Tibial nerve (tissue), 4 donors: ENCODE measurements around the gene GALNT12. TPM values are rescaled to one million over a fixed set of nuclear protein-coding genes. Genes with fewer than 3 reads are reported as not detected.

Source experiments
- DNase-seq, 2 donors: peaks; one replicate each; pipeline ENCODE4 v3.0.0-alpha.2; 2019; ENCODE audit warnings: low spot score in 2 of 2
- H3K27ac ChIP-seq, 4 donors: fragments of 200-600 bp; sonication (generic) in 3 of 4; one replicate each; pipeline ENCODE4 v1.5.1; 2017 to 2019; ENCODE audit warnings: mild to moderate bottlenecking in 1 of 4
- H3K27me3 ChIP-seq, 2 donors: fragments of 200-600 bp; sonication (generic) in 1 of 2; one replicate each; pipeline versions ENCODE4 v1.5.1 to v1.6.0; 2017 to 2019
- H3K36me3 ChIP-seq, 3 donors: fragments of 200-600 bp; sonication (generic); one replicate each; pipeline ENCODE4 v1.5.1; 2018 to 2019
- H3K4me1 ChIP-seq, 4 donors: fragments of 200-600 bp; sonication (generic) in 3 of 4; one replicate each; pipeline ENCODE4 v1.5.1; 2017 to 2019
- H3K4me3 ChIP-seq, 4 donors: fragments of 200-600 bp; sonication (generic) in 3 of 4; one replicate each; pipeline ENCODE4 v1.5.1; 2017 to 2019; ENCODE audit warnings: mild to moderate bottlenecking in 1 of 4, moderate library complexity in 1 of 4
- H3K9me3 ChIP-seq, 4 donors: fragments of 200-600 bp; sonication (generic) in 3 of 4; one replicate each; pipeline ENCODE4 v1.5.1; 2017 to 2019
- EP300 ChIP-seq, 2 donors: sonication (generic); formaldehyde crosslinking; IDR thresholded peaks; one replicate each; pipeline ENCODE4 v1.6.1; 2017; ENCODE audit warnings: antibody characterized with exemption in 2 of 2, mild to moderate bottlenecking in 1 of 2
- POLR2A ChIP-seq, 2 donors: fragments of 450-650 bp; IDR thresholded peaks; one replicate each; pipeline ENCODE4 v1.6.1; 2017; ENCODE audit warnings: antibody characterized with exemption in 2 of 2, mild to moderate bottlenecking in 2 of 2, moderate library complexity in 2 of 2
- WGBS, 2 donors: methylation state at CpG; one replicate each; pipeline ENCODE4 v1.1.5; 2018; 5-methylcytosine and 5-hydroxymethylcytosine counted together
- total RNA-seq, 4 donors: library from RNA; depleted of rRNA; stranded (reverse); fragments of >200 nt; gene quantifications; one replicate each; pipeline ENCODE4 v1.1.0, GENCODE V29; 2016
- TF ChIP-seq, protein P1 (sequence below), 5 experiments: fragments of 200-600 bp in 3 of 5; fragments of 450-650 bp in 2 of 5; sonication (generic) in 3 of 5; IDR thresholded peaks; one replicate each; pipeline ENCODE4 v1.5.1; 2016 to 2019; ENCODE audit warnings: antibody characterized with exemption in 5 of 5, mild to moderate bottlenecking in 3 of 5, moderate library complexity in 2 of 5

The GALNT12 gene
- total RNA-seq, 4 donors from 2014 or later: 1.8 to 6.0 (median 3.5) TPM

DNA sequence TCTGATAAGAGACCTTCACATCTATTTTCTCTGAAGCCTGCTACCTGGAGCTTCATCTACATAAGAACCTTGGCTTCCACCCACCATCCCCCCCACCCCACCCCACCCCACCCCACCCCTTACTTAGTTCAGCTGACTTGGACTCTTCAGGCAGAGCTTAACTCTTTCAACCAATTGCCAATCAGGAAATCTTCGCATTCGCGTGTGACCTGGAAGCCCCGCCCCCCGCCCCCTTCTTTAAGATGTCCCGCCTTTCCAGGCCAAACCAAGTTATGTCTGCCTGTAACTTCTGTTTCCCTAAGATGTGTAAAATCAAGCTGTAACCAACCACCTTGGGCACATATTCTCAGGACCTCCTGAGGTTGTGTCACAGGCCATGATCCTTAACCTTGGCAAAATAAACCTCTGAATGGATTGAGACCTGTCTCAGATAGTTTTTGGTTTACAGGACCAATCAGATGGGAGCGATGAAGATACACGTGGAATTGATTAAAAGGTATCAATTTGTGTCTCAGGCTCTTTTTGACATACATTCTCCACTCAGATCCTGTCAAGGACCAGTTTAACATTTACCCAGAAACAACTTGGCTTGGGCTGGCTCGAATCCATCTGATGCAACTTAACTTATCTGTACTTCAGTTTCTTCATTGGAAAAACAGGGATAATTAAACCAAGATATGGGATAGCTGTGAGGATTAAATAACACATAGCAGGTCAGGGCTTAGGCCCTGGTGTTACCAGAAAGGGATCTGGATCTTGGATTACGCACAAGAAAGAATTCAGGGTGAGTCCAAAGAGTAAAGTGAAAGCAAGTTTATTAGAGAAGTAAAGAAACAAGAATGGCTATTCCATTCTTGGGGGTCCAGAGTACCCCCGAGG is 43.6 kb downstream of the GALNT12 start:
- no peaks in the 10 kb centered on the region for H3K27me3 ChIP-seq
- peaks cover 0 to 15% (median 0%) of the 10 kb centered on the region in 4 donors for H3K4me1 ChIP-seq
- H3K36me3 ChIP-seq: no peaks in the 10 kb centered on the region
- no peaks in the 10 kb centered on the region for H3K9me3 ChIP-seq
- no peak for TF ChIP-seq EP300 (IDR thresholded peaks at IDR 0.05)
- TF ChIP-seq, protein P1, sequence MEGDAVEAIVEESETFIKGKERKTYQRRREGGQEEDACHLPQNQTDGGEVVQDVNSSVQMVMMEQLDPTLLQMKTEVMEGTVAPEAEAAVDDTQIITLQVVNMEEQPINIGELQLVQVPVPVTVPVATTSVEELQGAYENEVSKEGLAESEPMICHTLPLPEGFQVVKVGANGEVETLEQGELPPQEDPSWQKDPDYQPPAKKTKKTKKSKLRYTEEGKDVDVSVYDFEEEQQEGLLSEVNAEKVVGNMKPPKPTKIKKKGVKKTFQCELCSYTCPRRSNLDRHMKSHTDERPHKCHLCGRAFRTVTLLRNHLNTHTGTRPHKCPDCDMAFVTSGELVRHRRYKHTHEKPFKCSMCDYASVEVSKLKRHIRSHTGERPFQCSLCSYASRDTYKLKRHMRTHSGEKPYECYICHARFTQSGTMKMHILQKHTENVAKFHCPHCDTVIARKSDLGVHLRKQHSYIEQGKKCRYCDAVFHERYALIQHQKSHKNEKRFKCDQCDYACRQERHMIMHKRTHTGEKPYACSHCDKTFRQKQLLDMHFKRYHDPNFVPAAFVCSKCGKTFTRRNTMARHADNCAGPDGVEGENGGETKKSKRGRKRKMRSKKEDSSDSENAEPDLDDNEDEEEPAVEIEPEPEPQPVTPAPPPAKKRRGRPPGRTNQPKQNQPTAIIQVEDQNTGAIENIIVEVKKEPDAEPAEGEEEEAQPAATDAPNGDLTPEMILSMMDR (IDR thresholded peaks at IDR 0.05): no peak
- no peak for TF ChIP-seq POLR2A (IDR thresholded peaks at IDR 0.05)
- H3K4me3 ChIP-seq: no peak overlapping the region
- H3K27ac ChIP-seq: no peak overlapping the region
- no peak for DNase-seq
- WGBS, 2 donors: 88 to 90% methylated on average over 11 of the region's 11 CpGs

DNA sequence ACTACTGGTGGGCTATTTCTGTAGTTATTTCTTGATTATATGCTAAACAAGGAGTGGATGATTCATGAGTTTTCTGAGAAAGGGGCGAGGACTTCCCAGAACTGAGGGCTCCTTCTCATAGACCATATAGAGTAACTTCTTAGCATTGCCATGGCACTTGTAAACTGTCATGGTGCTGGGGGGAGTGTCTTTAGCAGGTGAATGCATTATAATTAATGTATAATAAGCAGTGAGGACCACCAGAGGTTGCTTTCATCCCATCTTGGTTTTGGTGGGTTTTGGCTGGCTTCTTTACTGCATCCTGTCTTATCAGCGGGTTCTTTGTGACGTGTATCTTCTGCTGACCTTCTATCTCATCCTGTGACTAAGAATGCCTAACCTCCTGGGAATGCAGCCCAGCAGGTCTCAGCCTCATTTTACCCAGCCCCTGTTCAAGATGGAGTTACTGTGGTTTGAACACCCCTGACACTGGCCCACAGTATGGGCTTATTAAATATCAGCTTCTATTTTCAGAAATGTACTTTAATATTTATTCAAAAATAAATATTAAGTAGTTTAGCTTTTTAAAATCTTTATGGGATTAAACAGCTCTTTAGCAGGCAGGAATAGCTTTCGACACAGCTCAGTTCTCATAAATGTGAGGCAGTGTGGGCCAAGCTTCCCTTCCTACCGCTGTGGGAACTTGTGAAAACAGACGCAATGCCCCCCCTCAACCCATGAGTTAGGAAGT is 44.4 kb downstream of the GALNT12 start:
- TF ChIP-seq, protein P1 (IDR thresholded peaks at IDR 0.05): no peak
- no peak for TF ChIP-seq POLR2A (IDR thresholded peaks at IDR 0.05)
- no peak for TF ChIP-seq EP300 (IDR thresholded peaks at IDR 0.05)
- no peaks in the 10 kb centered on the region for H3K9me3 ChIP-seq
- no peak for DNase-seq
- no peaks in the 10 kb centered on the region for H3K27me3 ChIP-seq
- no peak overlapping the region for H3K27ac ChIP-seq
- H3K4me1 ChIP-seq: peaks cover 0 to 16% (median 0%) of the 10 kb centered on the region in 4 donors
- H3K4me3 ChIP-seq: no peak overlapping the region
- WGBS, 2 donors: 84 to 87% methylated on average over 6 of the region's 6 CpGs
- H3K36me3 ChIP-seq: no peaks in the 10 kb centered on the region

DNA sequence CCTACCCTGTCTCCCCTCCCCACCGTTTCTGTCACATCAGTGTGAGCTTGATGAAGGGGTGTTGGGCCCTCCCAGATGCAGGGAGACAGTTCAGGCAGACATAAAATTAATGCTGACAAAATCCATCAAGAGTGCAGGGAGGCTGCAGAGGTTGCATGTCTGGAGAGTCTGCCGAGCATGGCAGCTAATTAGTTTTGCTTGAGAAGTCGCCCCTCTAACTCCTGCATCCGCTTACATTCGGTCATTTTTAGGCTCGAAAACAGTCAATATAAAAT is 44.9 kb downstream of the GALNT12 start:
- Histone ChIP-seq H3K27me3 (no peaks in the 10 kb centered on the region), H3K9me3 (no peaks in the 10 kb centered on the region), H3K36me3 (no peaks in the 10 kb centered on the region), H3K4me1 (peaks cover 0 to 21% (median 0%) of the 10 kb centered on the region in 4 donors), H3K4me3 (no peak overlapping the region), H3K27ac (no peak overlapping the region)
- WGBS, 2 donors: 77 to 80% methylated on average over 6 of the region's 6 CpGs
- no peak for DNase-seq
- TF ChIP-seq POLR2A (IDR thresholded peaks at IDR 0.05): no peak
- no peak for TF ChIP-seq EP300 (IDR thresholded peaks at IDR 0.05)
- TF ChIP-seq, protein P1 (IDR thresholded peaks at IDR 0.05): no peak

DNA sequence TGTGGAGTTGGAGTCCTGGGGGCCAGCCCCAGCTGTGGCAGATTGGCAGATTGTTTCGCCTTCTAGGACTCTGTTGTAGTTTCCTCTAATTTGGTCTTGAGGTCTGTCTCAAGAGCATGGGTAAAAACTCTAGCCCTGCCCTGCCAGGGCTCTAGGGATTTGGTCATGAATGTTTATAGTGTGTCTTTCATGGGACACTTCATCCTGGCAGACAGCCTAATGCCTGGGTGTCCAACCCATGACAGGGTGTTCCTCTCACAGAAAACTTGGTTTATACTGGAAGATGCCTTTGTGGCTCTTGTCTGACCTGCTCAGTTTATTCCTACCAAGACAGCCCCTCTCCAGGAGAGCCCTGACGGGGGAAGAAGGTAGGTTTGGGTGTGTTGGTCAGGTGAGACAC is 45.5 kb downstream of the GALNT12 start:
- no peak for DNase-seq
- Histone ChIP-seq H3K36me3 (no peaks in the 10 kb centered on the region), H3K9me3 (no peaks in the 10 kb centered on the region), H3K4me3 (no peak overlapping the region), H3K27me3 (no peaks in the 10 kb centered on the region), H3K4me1 (peaks cover 0 to 20% (median 0%) of the 10 kb centered on the region in 4 donors), H3K27ac (no peak overlapping the region)
- 88 to 96% methylated on average over 2 of the region's 2 CpGs for WGBS, 2 donors
- TF ChIP-seq, protein P1 (IDR thresholded peaks at IDR 0.05): no peak
- TF ChIP-seq POLR2A (IDR thresholded peaks at IDR 0.05) (no peak), EP300 (IDR thresholded peaks at IDR 0.05) (no peak)

DNA sequence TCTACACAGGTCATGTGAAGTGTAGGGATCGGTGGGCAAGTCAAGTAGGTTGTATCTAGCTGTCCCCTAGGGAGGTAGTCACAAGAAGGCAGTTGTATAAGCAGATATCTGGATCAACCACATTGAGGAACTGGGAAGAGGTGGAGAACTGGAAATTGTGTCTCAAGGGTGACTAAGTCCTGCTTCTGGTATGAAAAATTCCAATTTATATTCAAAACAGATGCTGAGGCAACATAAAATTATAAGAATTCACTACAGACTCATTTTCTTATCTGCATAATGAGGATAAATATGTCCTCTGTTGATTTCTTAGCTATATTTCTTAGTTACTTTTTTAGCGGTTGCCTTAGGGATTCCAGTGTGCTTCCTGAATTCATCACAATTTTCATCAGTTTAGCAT is 46.8 kb downstream of the GALNT12 start:
- no peaks in the 10 kb centered on the region for H3K27me3 ChIP-seq
- no peak for DNase-seq
- H3K9me3 ChIP-seq: no peaks in the 10 kb centered on the region
- H3K4me3 ChIP-seq: no peak overlapping the region
- peaks cover 0 to 8% (median 0%) of the 10 kb centered on the region in 4 donors for H3K4me1 ChIP-seq
- TF ChIP-seq POLR2A (IDR thresholded peaks at IDR 0.05): no peak
- TF ChIP-seq, protein P1 (IDR thresholded peaks at IDR 0.05): no peak
- TF ChIP-seq EP300 (IDR thresholded peaks at IDR 0.05): no peak
- WGBS, 2 donors: 72 to 86% methylated on average over 2 of the region's 2 CpGs
- no peaks in the 10 kb centered on the region for H3K36me3 ChIP-seq
- no peak overlapping the region for H3K27ac ChIP-seq
